ENCODE results near the gene GPS1.
A peak's percentile ranks its signal among the peaks of the same experiment; 100 is the strongest.

GPS1 gene

DNA sequence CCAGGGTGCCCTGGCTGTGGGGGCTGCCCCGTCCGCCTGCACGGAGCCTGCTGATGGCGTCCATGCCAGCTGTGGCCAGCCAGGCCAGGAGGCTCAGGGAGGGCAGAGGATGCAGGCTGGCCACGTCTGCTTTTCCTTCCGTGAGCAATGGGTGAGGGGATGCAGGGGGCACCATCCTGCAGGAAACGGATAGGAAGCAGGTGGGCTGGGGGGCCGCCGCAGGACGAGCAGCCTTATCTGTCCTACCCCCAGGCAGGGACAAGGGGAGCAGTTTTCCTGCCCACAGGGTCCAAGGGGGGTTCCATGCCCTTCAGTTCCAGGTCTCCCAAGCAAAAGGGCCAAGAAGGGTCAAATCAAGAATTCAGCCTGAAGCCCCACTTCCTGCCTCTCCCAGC is 7.2 kb downstream of the GPS1 start:
- no peak for DNase-seq (ENCODE audit: insufficient read length, low spot score)
- FAIRE-seq: no peak
- TF ChIP-seq POLR2A (IDR thresholded peaks at IDR 0.05; ENCODE audit: low read depth, low read length): no peak

DNA sequence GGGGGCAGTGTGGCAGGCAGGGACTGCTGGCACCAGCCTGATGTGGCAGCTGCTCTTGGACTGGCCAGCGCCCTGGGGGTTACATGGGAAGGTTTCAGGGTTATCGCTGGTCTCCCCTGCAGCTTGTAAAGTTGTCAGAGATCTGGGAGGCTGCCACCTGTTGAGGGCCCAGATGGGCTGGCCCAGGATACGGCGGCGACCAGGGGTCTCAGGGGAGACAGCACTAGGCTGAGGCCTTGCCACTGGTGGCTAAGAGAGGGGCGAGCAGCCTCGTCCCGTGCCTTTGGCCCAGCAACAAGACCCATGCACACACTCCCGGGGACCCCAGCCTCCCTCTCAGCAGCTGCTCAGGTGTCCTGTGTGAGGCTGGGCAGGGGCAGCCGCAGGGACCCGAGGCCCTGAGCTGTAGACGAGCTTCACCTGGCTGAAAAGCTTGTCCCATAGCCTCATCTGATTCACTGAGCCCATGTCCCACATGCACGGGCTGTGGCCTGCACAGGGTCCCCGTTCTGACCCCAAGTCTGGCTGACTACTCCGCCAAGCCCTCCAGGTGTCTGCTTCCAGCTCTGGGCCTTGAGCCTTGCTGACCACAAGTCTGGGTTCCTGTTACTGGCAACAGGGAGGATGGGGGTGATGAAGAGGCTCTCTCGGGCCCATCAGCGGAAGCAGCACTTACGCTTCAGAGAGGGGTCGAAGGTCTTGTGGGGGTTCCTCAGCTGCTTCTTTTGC is 7.7 kb downstream of the GPS1 start:
- DNase-seq (ENCODE audit: insufficient read length, low spot score): no peak
- no peak for FAIRE-seq
- TF ChIP-seq POLR2A (IDR thresholded peaks at IDR 0.05; ENCODE audit: low read depth, low read length): no peak

DNA sequence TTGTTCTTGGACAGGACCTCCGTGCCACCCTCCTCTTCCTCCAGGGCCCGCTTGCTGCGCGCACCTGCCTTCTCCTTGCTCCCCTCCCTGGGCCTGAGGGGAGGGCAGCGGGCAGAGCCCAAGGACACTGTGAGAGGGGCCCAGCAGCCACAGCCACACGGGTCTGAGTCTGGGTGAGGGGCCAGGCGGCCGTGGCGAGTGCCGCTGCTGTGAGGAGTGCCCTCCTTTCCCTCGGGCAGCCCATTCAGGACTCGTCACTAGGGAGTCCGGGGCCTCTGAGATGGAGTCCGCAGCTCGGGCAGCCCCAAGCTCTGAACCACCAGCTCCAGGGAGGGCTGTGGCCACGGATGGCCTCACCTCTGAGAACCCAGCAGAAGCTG is 8.3 kb downstream of the GPS1 start:
- DNase-seq (ENCODE audit: insufficient read length, low spot score): no peak
- no peak for TF ChIP-seq POLR2A (IDR thresholded peaks at IDR 0.05; ENCODE audit: low read depth, low read length)
- no peak for FAIRE-seq

DNA sequence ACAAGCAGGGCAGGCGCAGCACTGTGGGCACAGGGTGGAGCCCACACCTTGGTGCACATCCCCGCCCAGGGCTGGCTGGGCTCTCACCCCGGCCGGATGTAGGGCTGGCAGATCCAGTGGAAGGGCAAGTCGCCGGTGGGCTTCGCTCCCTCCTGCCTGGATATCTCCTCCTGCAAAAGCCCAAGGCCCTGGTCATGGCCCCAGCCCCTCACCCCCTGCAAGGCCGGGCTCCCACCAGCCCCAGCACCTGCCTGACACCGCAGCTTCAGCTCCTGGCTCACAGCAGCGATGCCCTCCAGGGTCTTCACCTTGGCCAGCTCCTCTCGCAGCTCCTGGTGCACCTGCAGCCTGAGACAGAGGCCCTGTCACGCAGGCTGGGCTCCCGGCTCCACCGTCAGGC is 8.9 kb downstream of the GPS1 start:
- TF ChIP-seq POLR2A (IDR thresholded peaks at IDR 0.05; ENCODE audit: low read depth, low read length): no peak
- DNase-seq (ENCODE audit: insufficient read length, low spot score) (no peak), FAIRE-seq (no peak)

DNA sequence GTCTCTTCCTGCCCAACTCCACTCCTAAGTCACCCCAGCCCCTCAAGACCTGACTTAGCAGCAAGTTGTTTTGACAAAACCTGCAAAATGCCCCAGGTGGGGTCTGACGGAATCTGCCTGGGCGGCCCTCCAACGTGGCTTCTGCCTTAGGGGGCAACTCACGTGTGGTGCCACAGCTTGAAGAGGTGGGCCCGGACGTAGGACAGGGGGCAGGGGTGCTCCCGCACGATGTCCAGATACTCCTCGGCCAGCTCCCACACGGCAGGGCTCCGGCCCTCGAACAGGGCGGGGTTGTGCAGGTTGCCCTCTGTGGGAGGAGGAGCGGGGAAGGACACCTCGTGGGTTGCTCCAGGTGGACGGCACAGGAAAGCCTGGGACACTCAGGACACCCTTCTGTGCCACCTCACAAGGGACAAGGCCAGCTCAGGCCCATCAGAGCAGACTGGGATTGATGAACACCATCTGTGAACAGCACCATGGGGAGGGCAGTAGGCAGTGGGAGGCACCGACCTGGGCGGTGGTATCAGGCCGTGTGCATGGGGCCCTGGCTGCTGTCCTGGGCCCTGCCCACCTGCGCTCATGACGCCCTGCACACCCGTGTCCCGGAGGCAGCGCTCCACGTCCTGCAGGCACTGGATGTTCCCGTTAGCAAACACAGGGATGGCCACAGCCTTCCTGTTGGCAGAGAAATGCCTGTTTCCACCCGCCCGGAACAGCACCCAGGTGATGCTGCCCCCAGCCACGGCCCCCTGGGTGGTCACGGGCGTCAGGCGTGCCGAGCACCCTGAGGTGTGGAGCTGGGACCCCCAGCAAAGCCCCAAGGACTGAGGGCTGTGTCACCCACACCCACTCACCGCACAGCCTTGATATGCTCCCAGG is 9.6 kb downstream of the GPS1 start:
- no peak for DNase-seq (ENCODE audit: insufficient read length, low spot score)
- no peak for TF ChIP-seq POLR2A (IDR thresholded peaks at IDR 0.05; ENCODE audit: low read depth, low read length)
- FAIRE-seq: no peak

DNA sequence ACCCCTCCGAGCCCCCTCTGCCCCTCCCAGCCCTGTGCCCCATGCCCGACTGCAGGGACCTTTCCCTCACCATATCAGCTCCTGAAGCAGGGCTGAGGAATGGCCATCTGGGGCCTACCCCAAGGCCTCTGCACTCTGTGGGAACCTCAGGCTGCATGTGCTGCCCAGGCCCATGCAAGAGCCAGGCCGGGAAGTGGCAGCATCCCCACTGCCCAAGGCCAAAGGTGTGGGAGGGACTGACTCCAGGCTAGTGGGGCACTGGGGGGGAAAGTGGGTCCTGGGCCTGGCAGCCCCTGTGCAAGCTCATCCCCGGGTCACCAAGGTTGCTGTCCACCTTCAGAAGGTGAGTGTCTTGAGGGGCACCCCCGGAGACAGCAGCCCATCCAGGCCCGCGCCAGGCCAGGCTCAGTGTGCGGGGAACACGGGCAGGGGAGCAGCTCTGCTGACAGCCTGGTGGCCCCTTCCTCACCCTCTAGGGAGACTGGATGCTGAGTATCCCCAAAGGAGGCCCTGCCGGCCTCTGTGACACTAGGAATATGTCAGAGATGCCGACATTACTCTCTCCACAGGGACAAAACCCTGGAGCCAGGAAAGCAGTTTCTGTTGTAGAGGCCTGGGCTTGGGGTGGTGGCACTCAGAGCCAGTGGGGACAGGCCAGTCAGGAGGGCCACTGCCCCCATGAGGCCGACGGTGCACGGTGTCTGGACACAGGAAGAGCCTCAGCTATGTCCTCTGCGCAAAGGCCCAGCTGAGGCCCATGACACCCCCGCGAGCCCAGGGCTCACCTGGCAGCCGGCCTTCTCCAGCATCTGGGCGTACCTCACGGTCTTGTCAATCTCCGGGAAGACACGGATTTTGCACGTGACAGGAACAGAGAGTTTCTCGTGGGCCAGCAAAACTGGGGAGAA is 10.6 kb downstream of the GPS1 start:
- DNase-seq (ENCODE audit: insufficient read length, low spot score) (no peak), FAIRE-seq (no peak)
- no peak for TF ChIP-seq POLR2A (IDR thresholded peaks at IDR 0.05; ENCODE audit: low read depth, low read length)

DNA sequence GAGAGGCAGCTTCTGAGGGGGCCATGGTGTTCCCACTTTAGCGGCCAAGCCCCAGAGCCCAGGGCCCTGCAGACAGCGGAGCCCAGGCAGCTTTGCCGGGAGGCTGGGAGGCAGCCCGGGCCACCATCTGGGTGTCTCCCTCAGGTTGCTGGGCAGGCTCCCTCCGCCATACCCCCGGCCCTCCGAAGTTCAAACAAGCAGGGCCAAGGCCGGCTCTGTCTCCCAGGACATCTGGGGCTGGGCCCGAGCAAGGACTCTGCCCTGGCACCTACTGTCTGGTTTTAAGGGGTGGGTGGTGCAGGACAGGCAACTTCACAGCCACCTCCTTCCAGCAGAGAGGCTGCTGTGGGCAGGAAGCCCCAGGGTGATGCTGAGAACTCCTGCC is 11.3 kb downstream of the GPS1 start:
- DNase-seq (ENCODE audit: insufficient read length, low spot score): no peak
- no peak for TF ChIP-seq POLR2A (IDR thresholded peaks at IDR 0.05; ENCODE audit: low read depth, low read length)
- FAIRE-seq: no peak

DNA sequence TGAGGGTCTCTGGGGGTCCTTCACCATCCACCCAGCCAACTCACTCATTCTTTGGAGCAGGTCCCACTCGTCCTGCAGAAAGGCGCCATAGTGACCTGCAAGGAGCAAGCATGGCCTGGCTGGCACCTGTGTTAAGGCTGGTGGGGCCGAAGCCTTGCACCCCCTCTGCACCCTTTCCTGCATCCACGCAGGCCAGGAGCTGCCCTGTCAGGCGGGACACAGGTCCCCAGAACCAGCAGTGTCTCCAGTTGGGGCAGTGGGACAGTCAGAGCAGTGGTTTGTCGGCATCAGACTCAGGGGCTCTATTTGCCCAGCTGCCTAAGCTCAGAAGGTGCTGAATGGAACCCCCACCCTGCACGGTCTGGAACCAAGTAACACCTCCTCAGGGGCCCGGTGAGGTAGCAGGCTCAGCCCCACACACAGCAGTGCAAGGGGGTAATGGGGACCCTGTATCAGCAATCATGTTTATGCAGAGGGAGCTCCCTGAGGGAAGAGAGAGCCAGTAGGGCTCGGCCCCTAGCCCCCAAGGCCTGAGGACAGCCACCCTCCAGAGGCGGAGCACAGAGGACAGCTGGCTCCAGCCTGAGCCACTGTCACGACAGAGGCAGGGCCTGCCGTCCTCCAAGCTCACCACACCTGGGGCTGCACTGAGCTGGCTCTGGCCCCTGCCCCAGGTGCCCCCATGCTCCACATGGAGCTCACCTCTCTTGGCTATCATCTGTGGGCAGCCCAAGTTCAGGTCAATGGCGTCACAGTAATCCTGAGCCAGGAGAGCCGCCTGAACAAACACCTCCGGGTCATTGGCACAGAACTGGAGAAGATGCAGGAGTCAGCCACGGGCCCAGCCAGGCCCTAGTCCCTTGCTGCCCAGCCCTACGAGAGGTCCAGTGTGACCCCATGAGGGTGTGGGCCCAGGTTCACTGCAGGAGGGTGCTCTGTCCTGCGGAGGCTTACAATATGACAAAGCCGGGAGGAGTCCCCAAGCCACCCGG is 12.0 kb downstream of the GPS1 start:
- FAIRE-seq (no peak), DNase-seq (ENCODE audit: insufficient read length, low spot score) (no peak)
- no peak for TF ChIP-seq POLR2A (IDR thresholded peaks at IDR 0.05; ENCODE audit: low read depth, low read length)

DNA sequence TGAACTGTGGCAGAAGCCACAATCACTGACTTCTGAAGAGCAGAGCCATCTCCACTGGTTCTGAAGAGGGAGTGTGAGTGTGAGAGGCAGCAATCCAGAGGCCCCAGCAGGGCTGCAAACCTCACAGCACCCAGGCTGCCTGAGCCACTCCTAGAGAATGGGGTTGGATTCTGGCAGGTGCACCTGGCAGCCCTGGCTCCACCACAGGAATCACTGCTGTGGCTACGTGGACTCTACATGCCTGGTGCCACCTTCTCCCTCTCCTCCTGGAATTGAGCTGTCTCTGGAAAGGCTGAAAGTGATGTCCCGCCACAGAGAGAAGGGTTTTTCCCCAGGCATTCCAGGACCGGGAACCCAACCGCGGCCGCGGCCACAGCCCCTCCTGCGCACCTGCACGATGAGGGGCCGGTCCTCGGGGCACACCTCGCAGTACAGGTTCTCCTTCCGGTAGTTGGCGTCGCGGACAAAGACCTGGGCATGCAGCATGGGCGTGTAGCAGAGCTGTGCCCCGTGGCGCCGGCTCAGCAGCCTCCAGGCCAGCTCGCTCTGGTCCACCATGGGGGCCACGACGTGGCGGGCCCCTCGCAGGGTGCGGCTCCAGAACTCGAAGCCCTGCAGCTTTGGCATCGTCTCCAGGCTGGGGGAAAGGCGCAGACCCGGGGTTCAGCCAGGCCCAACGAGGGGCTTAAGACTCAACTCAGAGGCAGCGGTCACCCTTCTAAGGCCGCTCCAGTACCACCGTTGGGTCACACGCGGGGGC is 12.9 kb downstream of the GPS1 start:
- FAIRE-seq: no peak
- TF ChIP-seq POLR2A (IDR thresholded peaks at IDR 0.05; ENCODE audit: low read depth, low read length): no peak
- DNase-seq (ENCODE audit: insufficient read length, low spot score): no peak

DNA sequence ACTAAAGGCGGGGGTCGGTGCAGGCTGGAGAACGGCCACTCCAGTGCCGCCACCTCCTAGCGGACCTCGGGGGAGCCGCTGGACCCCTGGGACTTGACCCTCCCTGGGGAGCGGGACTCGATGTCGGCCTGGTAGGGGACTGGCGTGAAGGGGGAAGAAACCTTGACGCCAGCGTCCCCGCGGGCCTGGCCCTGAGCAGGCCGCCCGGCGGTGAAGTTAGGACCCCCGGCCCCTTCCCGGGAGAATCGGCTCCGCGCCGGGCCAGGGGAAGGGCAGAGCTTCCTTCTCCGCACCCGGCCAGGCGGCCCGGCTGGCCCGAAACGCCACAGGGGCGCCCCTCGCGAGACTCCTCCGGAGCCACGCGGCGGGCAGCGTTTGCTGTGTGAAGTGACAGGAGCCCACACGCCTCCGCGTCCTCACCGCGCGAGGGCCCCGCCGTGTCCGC is 13.5 kb downstream of the GPS1 start:
- DNase-seq (ENCODE audit: insufficient read length, low spot score) (peak; percentile 65), FAIRE-seq (no peak)
- no peak for TF ChIP-seq POLR2A (IDR thresholded peaks at IDR 0.05; ENCODE audit: low read depth, low read length)

DNA sequence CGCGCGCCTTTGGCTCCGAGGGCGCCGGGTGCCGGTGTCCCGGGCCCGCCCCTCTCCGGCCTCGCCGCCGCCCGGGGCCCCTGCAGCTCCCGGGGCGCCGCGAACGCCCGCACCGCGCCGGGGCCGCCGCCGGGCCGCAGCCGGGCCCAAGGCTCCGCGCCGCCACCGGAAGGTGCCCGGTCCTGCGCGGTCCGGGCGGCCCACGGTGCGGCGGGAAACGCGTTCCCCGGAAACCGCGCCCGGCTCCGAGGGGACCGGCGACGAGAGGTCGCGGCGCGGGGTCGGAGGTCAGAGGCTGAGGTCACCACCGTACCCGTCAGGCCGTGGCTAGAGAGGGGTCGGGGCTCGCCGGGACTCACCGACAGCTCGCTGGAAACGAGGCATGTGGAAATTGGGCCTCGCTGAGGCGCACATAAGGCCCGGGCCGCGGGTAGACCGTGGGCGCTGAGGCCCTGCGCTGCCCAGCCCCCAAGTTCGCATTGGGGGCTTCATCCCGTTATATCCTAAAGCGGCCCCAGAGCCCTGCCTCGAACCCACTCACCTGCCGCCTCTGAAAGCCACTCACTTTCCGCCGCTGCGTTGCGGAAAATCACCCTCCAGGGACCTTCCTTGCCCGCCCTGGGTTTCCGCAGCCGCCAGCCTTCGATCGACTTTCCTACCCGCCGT is 14.1 kb downstream of the GPS1 start, which contains the start of gene DUS1L:
TSS of gene DUS1L (minus strand) at position 167 of the 666 bp plus-strand sequence. CDS start 745 bp downstream, outside the sequence.
- TF ChIP-seq POLR2A (IDR thresholded peaks at IDR 0.05; ENCODE audit: low read depth, low read length): peak; percentile 78
- DNase-seq (ENCODE audit: insufficient read length, low spot score): peak; percentile 65
- FAIRE-seq: no peak

DNA sequence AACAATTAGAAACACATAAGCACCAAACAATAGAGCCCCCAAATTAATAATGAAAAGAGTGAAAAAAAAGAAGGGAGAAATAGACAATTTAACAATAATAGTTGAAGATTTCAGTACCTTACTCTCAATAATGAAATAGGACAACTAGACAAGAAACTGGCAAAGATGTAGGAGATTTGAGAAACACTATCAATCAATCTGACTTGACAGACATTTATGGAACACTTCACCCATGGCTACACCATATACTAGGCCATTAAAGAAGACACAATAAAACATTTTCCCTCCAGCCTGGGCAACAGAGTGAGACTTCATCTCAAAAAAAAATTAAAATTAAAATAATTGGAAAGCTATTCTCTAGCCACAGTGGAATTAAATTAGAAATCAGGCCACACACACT is 18.9 kb downstream of the GPS1 start:
- DNase-seq (ENCODE audit: insufficient read length, low spot score): no peak
- no peak for FAIRE-seq
- TF ChIP-seq POLR2A (IDR thresholded peaks at IDR 0.05; ENCODE audit: low read depth, low read length): no peak

All from H54 (cell line).